ENCODE measurements around the gene PDPK1. TPM values are rescaled to one million over a fixed set of nuclear protein-coding genes. Genes with fewer than 3 reads are reported as not detected.
"Not testable (repeated sequence)": the region's sequence is repeated elsewhere in the genome, so short reads cannot be mapped to it uniquely, and the experiment has no call there.

PDPK1 gene
- total RNA-seq, 4 donors from 2014 or later: 30.8 to 43.1 (median 36.5) TPM

- peak in 1 of 4 experiments; percentile 16 for TF ChIP-seq CTCF (IDR thresholded peaks at IDR 0.05)
- not testable (repeated sequence) for H3K9me3 ChIP-seq, H3K27ac ChIP-seq, H3K4me3 ChIP-seq, H3K27me3 ChIP-seq, H3K36me3 ChIP-seq, H3K4me1 ChIP-seq
- peak; percentile 44 for ATAC-seq
- no CpG with 5 or more reads among the region's 12 CpGs for WGBS, 2 donors (ENCODE audit: low coverage in 1 of 2)
These were observed 101.4 kb downstream of the PDPK1 start for GRCh38 chr16:2639071-2639721.

GRCh38 chr16:2639722-2640072 lies 101.9 kb downstream of the PDPK1 start:
- H3K4me1 ChIP-seq, H3K36me3 ChIP-seq, H3K27ac ChIP-seq, H3K4me3 ChIP-seq, H3K27me3 ChIP-seq, H3K9me3 ChIP-seq: not testable (repeated sequence)
- ATAC-seq: peak; percentile 40
- no CpG with 5 or more reads among the region's 9 CpGs for WGBS, 2 donors (ENCODE audit: low coverage in 1 of 2)

- no CpG with 5 or more reads among the region's 17 CpGs for WGBS, 2 donors (ENCODE audit: low coverage in 1 of 2)
- H3K4me1 ChIP-seq, ATAC-seq, H3K27ac ChIP-seq, H3K36me3 ChIP-seq, H3K4me3 ChIP-seq, H3K9me3 ChIP-seq, H3K27me3 ChIP-seq: not testable (repeated sequence)
These were observed 104.7 kb downstream of the PDPK1 start for GRCh38 chr16:2642561-2642960.

GRCh38 chr16:2644754-2645453 lies 107.1 kb downstream of the PDPK1 start:
- WGBS, 2 donors (ENCODE audit: low coverage in 1 of 2): no CpG with 5 or more reads among the region's 12 CpGs
- H3K27me3 ChIP-seq, H3K27ac ChIP-seq, H3K4me3 ChIP-seq, H3K36me3 ChIP-seq, H3K4me1 ChIP-seq, H3K9me3 ChIP-seq: not testable (repeated sequence)
- ATAC-seq: peak; percentile 57

GRCh38 chr16:2651268-2651871 lies 113.5 kb downstream of the PDPK1 start:
- not testable (repeated sequence) for H3K9me3 ChIP-seq, H3K4me3 ChIP-seq, H3K36me3 ChIP-seq, ATAC-seq, H3K4me1 ChIP-seq, H3K27ac ChIP-seq, H3K27me3 ChIP-seq
- no CpG with 5 or more reads among the region's 14 CpGs for WGBS, 2 donors (ENCODE audit: low coverage in 1 of 2)

Small RNAs within 50 kb of the gene (small RNA-seq; reads per million reads assigned to genes)
- gene AC093525.1: 0 reads per million in 4 donors
- 0 to 0.18 (median 0) reads per million in 4 donors for gene MIR3178

Other genes with a start within 250 kb of the PDPK1 start
- 10 to 100 TPM in 3 of 4 donors, 1 to 10 TPM in 1; 7.5 to 27.5 (median 12.3) TPM for gene ABCA3, start 197.3 kb upstream of the PDPK1 start, total RNA-seq
- gene CCNF, start 108.6 kb upstream of the PDPK1 start, total RNA-seq: 1 to 10 TPM in 2 of 4 donors, under 1 TPM in 2; 0.27 to 2.1 (median 0.82) TPM
- 1 to 10 TPM in 2 of 4 donors, not detected in 2; 1.0 to 2.5 TPM for gene TEDC2, start 77.9 kb upstream of the PDPK1 start, total RNA-seq
- not detected for gene NTN3, start 66.7 kb upstream of the PDPK1 start, total RNA-seq
- gene TBC1D24, start 62.9 kb upstream of the PDPK1 start, total RNA-seq: 10 to 100 TPM in 3 of 4 donors, 1 to 10 TPM in 1; 6.2 to 18.4 (median 14.2) TPM
- gene ATP6V0C, start 24.1 kb upstream of the PDPK1 start, total RNA-seq: 10 to 100 TPM; 37.5 to 62.2 (median 50.9) TPM
- 10 to 100 TPM; 14.0 to 29.1 (median 23.4) TPM for gene AMDHD2, start 17.6 kb upstream of the PDPK1 start, total RNA-seq
- gene CEMP1, start 6.6 kb upstream of the PDPK1 start, total RNA-seq: under 1 TPM in 1 of 4 donors, not detected in 3; 0.40 TPM
- 10 to 100 TPM; 15.1 to 31.1 (median 19.5) TPM for gene KCTD5, start 144.5 kb downstream of the PDPK1 start, total RNA-seq
- 10 to 100 TPM in 1 of 4 donors, 1 to 10 TPM in 2, under 1 TPM in 1; 0.67 to 10.3 (median 2.4) TPM for gene PRSS27, start 182.2 kb downstream of the PDPK1 start, total RNA-seq
- gene SRRM2, start 214.6 kb downstream of the PDPK1 start, total RNA-seq: 100 to 1,000 TPM in 3 of 4 donors, 10 to 100 TPM in 1; 73.9 to 398 (median 255) TPM
- gene ELOB, start 239.3 kb downstream of the PDPK1 start, total RNA-seq: 100 to 1,000 TPM; 216 to 269 (median 251) TPM
- not detected for gene PRSS33, start 249.5 kb downstream of the PDPK1 start, total RNA-seq

Data from gastroesophageal sphincter (tissue), 4 donors.